HCT116 (cell line): ENCODE measurements around the gene HDAC1.

Experiments
- CEBPB ChIP-seq: IDR thresholded peaks from 2 replicates; pipeline ENCODE4 v1.6.1; 2012; ENCODE audit warnings: low read depth
- CTCF ChIP-seq, 3 experiments: fragments of 200-600 bp in 1 of 3; sonication (generic) in 1 of 3; IDR thresholded peaks in 2 of 3; conservative IDR thresholded peaks in 1 of 3; 2 replicates each; pipeline ENCODE4 v1.5.1; 2012 to 2017; ENCODE audit warnings: low read depth in 2 of 3, low read length in 2 of 3, antibody characterized with exemption in 1 of 3, borderline replicate concordance in 1 of 3, control low read depth in 1 of 3, mild to moderate bottlenecking in 1 of 3, mixed read lengths in 1 of 3, mixed run types in 1 of 3, moderate library complexity in 1 of 3; ENCODE audit not compliant: insufficient read depth in 1 of 3
- JUND ChIP-seq: IDR thresholded peaks from 2 replicates; pipeline ENCODE4 v1.6.1; 2012
- POLR2A ChIP-seq: IDR thresholded peaks from 2 replicates; pipeline ENCODE4 v1.7.0; 2011; ENCODE audit warnings: borderline replicate concordance; ENCODE audit not compliant: insufficient read depth, insufficient read length; ENCODE audit errors: extremely low read depth
- RAD21 ChIP-seq: IDR thresholded peaks from 2 replicates; pipeline ENCODE4 v1.6.1; 2012; ENCODE audit warnings: low read depth, mild to moderate bottlenecking
- SIN3A ChIP-seq: IDR thresholded peaks from 2 replicates; pipeline ENCODE4 v1.6.1; 2012; ENCODE audit warnings: low read depth
- YY1 ChIP-seq: IDR thresholded peaks from 2 replicates; pipeline ENCODE4 v1.6.1; 2011; ENCODE audit warnings: low read length, low read depth, moderate library complexity, mild to moderate bottlenecking; ENCODE audit not compliant: insufficient replicate concordance; ENCODE audit errors: extremely low read depth

GRCh38 chr1:32346532-32347157 lies 54.8 kb downstream of the HDAC1 start:
- TF ChIP-seq POLR2A (no peak), YY1 (no peak), RAD21 (no peak), CTCF (IDR thresholded peaks at IDR 0.05 in 2 of 3, conservative IDR thresholded peaks at IDR 0.05 in 1 of 3; ENCODE audit: borderline replicate concordance in 1 of 3, insufficient read depth in 1 of 3, low read depth in 2 of 3, low read length in 2 of 3) (no peak), SIN3A (no peak), CEBPB (no peak), JUND (no peak)
